Astrocyte of the spinal cord (primary cell): ENCODE measurements around the gene HIPK2.
A peak's percentile ranks its signal among the peaks of the same experiment; 100 is the strongest.

ENCODE experiments used
- DNase-seq: peaks from one replicate; pipeline ENCODE4 v3.0.0; 2011; ENCODE audit warnings: low read depth, low spot score
- H3K4me3 ChIP-seq: 2 replicates; pipeline ENCODE4 v1.5.1; 2011; ENCODE audit warnings: low read depth, mild to moderate bottlenecking, low read length, moderate library complexity
- in situ Hi-C: cut with HindIII; loops from 2 replicates; pipeline ENCODE4 v1.10.0; 2017; ENCODE audit warnings: low sequenced_read_pairs
- TF ChIP-seq, protein P1 (sequence below): IDR thresholded peaks from 2 replicates; pipeline ENCODE4 v1.5.1; 2012; ENCODE audit warnings: low read depth, mild to moderate bottlenecking, low read length, inconsistent platforms

Gene HIPK2

DNA sequence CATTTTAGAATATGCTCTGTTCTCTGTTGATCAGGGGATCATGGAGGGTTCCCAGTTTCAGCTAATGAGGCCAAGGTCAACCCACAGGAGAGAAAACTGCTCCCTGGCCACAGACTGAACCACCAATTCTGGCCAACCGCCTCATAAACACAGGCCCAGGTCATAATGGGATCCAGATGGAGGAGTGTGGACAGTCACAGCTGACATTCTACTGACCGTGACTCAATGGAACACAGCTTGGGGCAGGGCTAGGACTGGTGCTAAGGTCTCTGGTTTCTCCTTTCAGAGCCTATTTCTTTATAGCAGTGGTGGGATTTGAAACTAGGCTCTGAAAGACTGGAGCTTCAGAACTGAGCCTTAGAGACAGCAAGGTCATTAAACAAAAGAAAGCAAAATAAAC lies 68.3 kb downstream of the HIPK2 start:
- TF ChIP-seq, protein P1, sequence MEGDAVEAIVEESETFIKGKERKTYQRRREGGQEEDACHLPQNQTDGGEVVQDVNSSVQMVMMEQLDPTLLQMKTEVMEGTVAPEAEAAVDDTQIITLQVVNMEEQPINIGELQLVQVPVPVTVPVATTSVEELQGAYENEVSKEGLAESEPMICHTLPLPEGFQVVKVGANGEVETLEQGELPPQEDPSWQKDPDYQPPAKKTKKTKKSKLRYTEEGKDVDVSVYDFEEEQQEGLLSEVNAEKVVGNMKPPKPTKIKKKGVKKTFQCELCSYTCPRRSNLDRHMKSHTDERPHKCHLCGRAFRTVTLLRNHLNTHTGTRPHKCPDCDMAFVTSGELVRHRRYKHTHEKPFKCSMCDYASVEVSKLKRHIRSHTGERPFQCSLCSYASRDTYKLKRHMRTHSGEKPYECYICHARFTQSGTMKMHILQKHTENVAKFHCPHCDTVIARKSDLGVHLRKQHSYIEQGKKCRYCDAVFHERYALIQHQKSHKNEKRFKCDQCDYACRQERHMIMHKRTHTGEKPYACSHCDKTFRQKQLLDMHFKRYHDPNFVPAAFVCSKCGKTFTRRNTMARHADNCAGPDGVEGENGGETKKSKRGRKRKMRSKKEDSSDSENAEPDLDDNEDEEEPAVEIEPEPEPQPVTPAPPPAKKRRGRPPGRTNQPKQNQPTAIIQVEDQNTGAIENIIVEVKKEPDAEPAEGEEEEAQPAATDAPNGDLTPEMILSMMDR = no peak
- no peak overlapping the region for H3K4me3 ChIP-seq
- peak; percentile 93 for DNase-seq
- in situ Hi-C loops = no loop called here

DNA sequence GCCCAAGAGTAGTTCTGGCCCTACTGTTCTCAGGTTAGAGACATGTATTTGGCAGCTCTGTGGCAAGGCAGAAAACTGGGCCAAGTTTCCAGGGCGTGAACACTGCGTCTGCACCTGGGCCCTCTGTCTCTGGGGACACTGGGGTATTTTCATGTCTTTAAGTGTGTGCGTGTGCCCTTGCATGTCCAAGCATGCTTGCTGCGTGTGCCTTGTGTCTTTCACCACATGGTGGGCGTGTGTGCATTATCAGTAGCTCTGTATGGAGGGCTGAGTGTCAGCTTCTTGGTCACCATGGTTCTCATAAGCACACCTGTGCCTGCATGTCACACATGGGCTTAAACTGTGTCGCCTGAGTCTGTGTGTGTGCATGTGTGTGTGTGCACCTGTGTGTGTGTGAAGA lies 69.3 kb downstream of the HIPK2 start:
- TF ChIP-seq, protein P1 = no peak
- DNase-seq = no peak
- no peak overlapping the region for H3K4me3 ChIP-seq
- in situ Hi-C loops = no loop called here

DNA sequence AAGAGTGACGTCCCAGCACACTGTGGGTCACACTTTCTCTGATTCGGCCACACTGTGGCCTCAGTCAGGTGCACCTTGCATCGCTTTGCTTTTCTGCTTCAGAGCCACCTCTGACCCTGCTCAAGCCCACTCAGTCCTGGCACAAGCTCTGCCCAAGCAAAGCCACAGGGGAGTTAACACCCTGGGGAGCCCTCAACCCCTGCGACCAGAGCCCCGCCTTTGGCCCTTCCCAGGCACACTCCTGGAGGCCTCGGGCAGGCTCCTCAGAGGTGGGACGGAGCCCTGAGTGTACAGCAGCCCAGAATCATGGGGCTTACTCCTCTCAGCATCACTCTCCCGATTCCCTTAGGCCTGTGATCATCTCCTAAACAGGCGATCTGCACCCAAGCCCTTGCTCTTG lies 71.0 kb downstream of the HIPK2 start:
- DNase-seq = no peak
- in situ Hi-C loops = no loop called here
- TF ChIP-seq, protein P1 = no peak
- no peak overlapping the region for H3K4me3 ChIP-seq

DNA sequence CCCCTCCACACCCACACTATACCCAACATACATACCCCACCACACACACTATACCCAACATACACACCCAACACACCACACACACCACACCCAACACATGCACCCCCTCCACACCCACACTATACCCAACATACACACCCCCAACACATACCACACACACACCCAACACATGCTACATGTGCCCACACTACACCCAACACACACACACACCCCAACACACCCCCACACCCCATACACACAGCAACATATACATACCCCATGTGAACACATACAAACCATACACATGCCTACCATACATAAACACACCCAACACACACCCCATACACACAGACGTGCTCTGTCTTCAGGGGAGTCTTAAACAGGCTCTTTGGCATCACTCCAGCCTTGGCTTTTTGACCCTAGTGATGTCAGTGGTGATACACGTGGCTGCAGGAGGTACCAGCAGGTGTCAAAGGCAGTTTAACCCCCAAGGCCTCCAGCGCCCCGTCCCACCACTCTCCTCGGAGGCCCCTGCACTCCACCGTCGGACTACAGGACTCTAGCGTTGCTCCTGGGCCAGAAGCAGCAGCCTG lies 73.4 kb downstream of the HIPK2 start:
- no peak for DNase-seq
- in situ Hi-C loops = no loop called here
- TF ChIP-seq, protein P1 = no peak
- H3K4me3 ChIP-seq = no peak overlapping the region

DNA sequence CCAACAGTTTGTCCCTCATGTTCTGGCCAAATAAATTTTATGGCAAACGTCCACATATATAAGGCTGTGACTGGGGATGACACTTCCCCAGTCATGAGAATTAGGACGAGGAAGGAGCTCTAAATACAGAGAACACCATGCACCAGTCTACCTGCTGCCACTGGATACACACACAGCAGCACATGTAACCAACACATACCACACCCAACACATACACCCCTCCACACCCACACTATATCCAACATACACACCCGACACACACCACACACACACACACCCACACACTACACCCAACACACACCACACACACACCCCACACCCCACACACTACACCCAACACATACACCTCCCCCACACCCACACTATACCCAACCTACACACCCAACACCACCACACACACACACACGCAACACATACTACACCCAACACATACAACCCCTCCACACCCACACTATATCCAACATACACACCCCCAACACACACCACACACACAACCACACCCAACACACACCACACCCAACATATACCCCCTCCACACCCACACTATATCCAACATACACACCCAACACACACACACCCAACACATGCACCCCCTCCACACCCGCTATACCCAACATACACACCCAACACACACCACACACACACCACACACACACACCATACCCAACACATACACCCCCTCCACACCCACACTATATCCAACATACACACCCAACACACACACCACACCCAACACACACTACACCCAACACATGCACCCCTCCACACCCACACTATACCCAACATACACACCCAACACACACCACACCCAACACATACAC lies 74.1 kb downstream of the HIPK2 start:
- TF ChIP-seq, protein P1 = no peak
- in situ Hi-C loops = no loop called here

DNA sequence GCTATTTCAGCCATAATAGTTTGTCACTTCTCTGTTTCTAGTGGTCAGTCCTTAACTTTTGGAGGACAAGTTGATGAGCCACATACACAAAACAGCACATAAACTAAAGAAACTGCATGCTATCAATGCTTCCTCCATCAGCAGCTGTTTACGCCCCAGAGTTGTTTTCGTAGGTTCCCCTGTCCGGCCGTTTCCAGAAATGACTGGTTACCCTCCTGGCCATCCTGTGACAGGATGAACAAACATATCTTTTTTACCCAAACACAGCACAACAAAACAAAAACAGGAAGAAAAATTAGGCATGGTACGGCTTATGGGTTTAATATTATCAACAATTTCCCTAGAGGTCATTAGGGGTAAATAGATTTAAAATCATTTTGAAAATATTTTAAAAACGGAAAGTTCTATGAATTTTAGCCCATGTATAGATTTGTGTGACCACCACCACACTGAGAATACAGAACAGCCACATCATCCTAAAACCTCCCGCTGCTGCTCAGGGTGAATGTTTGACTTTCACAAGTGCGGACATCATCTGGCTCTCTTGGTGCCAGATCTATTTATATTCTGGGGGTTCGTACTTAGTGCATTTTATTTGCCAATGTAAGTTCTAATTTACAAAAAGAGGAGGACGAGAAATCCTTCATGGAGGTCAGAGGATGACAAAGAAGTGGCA lies 74.8 kb downstream of the HIPK2 start:
- TF ChIP-seq, protein P1 = no peak
- H3K4me3 ChIP-seq = no peak overlapping the region

More for the DNA sequence above, 74.1 kb downstream of the HIPK2 start:
- DNase-seq = no peak
- no peak overlapping the region for H3K4me3 ChIP-seq

More for the DNA sequence above, 74.8 kb downstream of the HIPK2 start:
- DNase-seq = no peak
- in situ Hi-C loops = no loop called here
